Measurements from ENCODE around the gene MAN1A1. TPM values are rescaled to one million over a fixed set of nuclear protein-coding genes. Genes with fewer than 3 reads are reported as not detected.

MAN1A1 gene
- total RNA-seq, 1 donor, result 104 TPM

DNA sequence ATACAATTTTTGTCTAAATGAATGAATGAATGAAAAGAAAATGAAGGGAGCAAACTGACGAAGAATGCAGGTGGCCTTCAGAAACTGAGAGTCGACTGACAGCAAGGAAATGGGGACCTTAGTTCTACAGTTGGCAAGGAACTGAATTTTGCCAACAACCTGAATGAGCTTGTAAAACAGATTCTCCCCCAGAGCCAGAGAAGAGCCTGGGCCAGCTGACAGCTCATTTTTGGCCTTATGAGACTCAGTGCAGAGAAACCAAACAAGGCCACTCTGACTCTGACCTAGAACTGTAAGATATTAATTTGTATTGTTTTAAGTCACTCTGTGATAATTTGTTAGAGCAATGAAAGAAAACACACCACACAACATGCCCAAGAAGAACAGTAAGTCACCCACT is 21.8 kb downstream of the MAN1A1 start:
- no peak for DNase-seq (ENCODE audit: low read depth)
- TF ChIP-seq, protein P1, sequence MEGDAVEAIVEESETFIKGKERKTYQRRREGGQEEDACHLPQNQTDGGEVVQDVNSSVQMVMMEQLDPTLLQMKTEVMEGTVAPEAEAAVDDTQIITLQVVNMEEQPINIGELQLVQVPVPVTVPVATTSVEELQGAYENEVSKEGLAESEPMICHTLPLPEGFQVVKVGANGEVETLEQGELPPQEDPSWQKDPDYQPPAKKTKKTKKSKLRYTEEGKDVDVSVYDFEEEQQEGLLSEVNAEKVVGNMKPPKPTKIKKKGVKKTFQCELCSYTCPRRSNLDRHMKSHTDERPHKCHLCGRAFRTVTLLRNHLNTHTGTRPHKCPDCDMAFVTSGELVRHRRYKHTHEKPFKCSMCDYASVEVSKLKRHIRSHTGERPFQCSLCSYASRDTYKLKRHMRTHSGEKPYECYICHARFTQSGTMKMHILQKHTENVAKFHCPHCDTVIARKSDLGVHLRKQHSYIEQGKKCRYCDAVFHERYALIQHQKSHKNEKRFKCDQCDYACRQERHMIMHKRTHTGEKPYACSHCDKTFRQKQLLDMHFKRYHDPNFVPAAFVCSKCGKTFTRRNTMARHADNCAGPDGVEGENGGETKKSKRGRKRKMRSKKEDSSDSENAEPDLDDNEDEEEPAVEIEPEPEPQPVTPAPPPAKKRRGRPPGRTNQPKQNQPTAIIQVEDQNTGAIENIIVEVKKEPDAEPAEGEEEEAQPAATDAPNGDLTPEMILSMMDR (IDR thresholded peaks at IDR 0.05; ENCODE audit: insufficient read depth, low read depth, low read length), result no peak
- no peak overlapping the region for H3K4me3 ChIP-seq (ENCODE audit: low read depth, low read length)

- no peak for DNase-seq (ENCODE audit: low read depth)
- TF ChIP-seq, protein P1 (IDR thresholded peaks at IDR 0.05; ENCODE audit: insufficient read depth, low read depth, low read length), result no peak
These were observed 23.1 kb downstream of the MAN1A1 start for GRCh38 chr6:119326291-119327005.

GRCh38 chr6:119325559-119326265 is 23.8 kb downstream of the MAN1A1 start:
- TF ChIP-seq, protein P1 (IDR thresholded peaks at IDR 0.05; ENCODE audit: insufficient read depth, low read depth, low read length), result no peak
- no peak overlapping the region for H3K4me3 ChIP-seq (ENCODE audit: low read depth, low read length)
- no peak for DNase-seq (ENCODE audit: low read depth)

More at GRCh38 chr6:119326291-119327005, 23.1 kb downstream of the MAN1A1 start:
- H3K4me3 ChIP-seq (ENCODE audit: low read depth, low read length), result no peak overlapping the region

DNA sequence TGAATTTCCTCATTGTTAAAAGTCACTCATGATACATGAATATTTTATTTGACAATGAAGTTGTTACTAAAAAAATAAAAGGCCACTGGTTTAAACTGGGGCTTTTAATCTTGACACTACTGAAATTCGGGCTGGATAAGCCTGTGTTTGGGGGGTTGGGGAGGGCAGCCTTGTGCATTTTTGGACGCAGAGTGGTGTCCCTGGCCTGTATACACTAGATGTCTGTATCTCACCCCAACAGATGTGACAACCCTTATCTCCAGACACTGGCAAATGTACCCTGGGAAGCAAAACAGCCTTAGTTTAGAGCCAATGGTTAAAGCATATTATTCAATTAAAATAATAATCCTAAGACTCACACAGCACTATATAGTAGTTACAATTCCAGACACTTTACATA is 24.8 kb downstream of the MAN1A1 start:
- H3K4me3 ChIP-seq (ENCODE audit: low read depth, low read length), result no peak overlapping the region
- DNase-seq (ENCODE audit: low read depth), result no peak
- TF ChIP-seq, protein P1 (IDR thresholded peaks at IDR 0.05; ENCODE audit: insufficient read depth, low read depth, low read length), result no peak

- TF ChIP-seq, protein P1 (IDR thresholded peaks at IDR 0.05; ENCODE audit: insufficient read depth, low read depth, low read length), result no peak
- DNase-seq (ENCODE audit: low read depth), result peak; percentile 56
- no peak overlapping the region for H3K4me3 ChIP-seq (ENCODE audit: low read depth, low read length)
These were observed 25.6 kb downstream of the MAN1A1 start for GRCh38 chr6:119323931-119324330.

DNA sequence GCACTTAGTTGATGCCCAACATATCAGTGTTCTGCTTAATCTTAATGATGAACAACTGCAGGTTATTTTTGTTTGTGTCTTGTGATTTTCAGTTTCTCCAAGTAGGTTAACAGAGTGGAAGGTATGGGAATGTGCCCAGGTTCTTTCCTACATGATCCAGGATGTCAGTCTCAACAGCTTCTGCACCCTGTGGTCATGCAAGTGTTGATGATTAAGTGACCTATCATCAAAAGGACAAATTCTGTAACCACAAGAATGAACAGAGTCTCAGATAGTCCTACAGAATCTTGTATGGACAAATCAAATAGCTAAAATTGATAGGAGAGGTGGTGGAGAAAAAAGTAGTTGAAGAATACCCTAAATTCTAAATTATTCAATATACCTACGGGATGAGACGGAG is 26.1 kb downstream of the MAN1A1 start:
- no peak overlapping the region for H3K4me3 ChIP-seq (ENCODE audit: low read depth, low read length)
- TF ChIP-seq, protein P1 (IDR thresholded peaks at IDR 0.05; ENCODE audit: insufficient read depth, low read depth, low read length), result no peak
- no peak for DNase-seq (ENCODE audit: low read depth)
